ENCODE results near the gene GRIK3. TPM values are rescaled to one million over a fixed set of nuclear protein-coding genes. Genes with fewer than 3 reads are reported as not detected.

Gene GRIK3
- total RNA-seq, 2 experiments from 2014 or later: 16.3 to 55.0 TPM

DNA sequence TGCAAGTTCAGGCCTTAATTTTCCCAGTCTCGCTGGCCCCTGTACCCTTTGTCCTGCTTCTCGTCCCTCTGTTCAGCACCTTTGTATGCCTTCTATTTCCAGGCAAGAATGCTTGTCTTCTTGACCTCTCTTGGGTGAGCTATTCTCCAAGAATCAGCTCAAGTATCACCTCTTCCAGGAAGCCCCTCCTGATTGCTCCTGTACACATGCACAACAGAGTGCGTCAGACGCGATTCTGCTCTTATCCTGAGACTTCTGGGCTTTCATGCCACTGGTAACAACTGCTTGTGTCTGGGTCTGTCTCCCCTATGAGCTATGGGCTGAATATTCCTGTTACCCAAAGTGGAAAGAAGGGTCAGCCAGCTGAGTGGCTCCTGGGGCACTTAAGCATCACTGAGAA lies 170.8 kb downstream of the GRIK3 start:
- ChIA-PET POLR2A (interaction anchor here (0.8 kb wide), 2 partner anchors 13 to 89 kb away, joined by 3 to 4 read pairs; no protein-coding TSS in a partner anchor), CTCF (ENCODE audit: unreplicated experiment) (interaction anchor here (1.2 to 1.8 kb wide), 4 partner anchors 14 to 167 kb away, joined by 3 to 7 read pairs (median 4); no protein-coding TSS in a partner anchor)
- peaks cover 38% of the 10 kb centered on the region for H3K4me1 ChIP-seq (ENCODE audit: insufficient read depth, low read length, poor library complexity, severe bottlenecking)
- intact Hi-C loops (cut with micrococcal nuclease; ENCODE audit: unreplicated experiment): no loop called here
- TSS peak; percentile 38 for BruUV-seq (replicated peaks)
- DNase-seq (ENCODE audit: low spot score): no peak
- H2AFZ ChIP-seq (ENCODE audit: low read length): no peak overlapping the region
- no peak overlapping the region for H3K27ac ChIP-seq (ENCODE audit: low read depth, low read length, poor library complexity, severe bottlenecking)
- H3K36me3 ChIP-seq (ENCODE audit: insufficient read depth, low read length): peaks cover 7% of the 10 kb centered on the region
- no peaks in the 10 kb centered on the region for H3K79me2 ChIP-seq (ENCODE audit: insufficient read depth, low read depth, low read length)
- H3K4me2 ChIP-seq (ENCODE audit: low read length): no peak overlapping the region
- H3K9me3 ChIP-seq (ENCODE audit: low read length): no peaks in the 10 kb centered on the region
- TF ChIP-seq CTCF (conservative IDR thresholded peaks at IDR 0.05; ENCODE audit: low read length) (no peak), EZH2phosphoT487 (IDR thresholded peaks at IDR 0.05; ENCODE audit: borderline replicate concordance, low read depth, low read length) (no peak)
- H3K4me3 ChIP-seq (ENCODE audit: low read depth, low read length, poor library complexity, severe bottlenecking): no peak overlapping the region
- no peaks in the 10 kb centered on the region for H3K9me2 ChIP-seq (ENCODE audit: insufficient read depth, low read length)
- H4K20me1 ChIP-seq (ENCODE audit: insufficient read depth, low read length): no peaks in the 10 kb centered on the region

GRCh38 chr1:36863061-36863460 lies 171.3 kb downstream of the GRIK3 start:
- POLR2A ChIA-PET: interaction anchor here (0.8 kb wide), 1 partner anchor 14 kb away, joined by 4 read pairs; no protein-coding TSS in a partner anchor
- no peak overlapping the region for H3K27ac ChIP-seq (ENCODE audit: low read depth, low read length, poor library complexity, severe bottlenecking)

More at GRCh38 chr1:36863061-36863460, 171.3 kb downstream of the GRIK3 start:
- CTCF ChIA-PET (ENCODE audit: unreplicated experiment): interaction anchor here (1.2 to 1.8 kb wide), 4 partner anchors 14 to 168 kb away, joined by 3 to 7 read pairs (median 4); no protein-coding TSS in a partner anchor
- Histone ChIP-seq H3K36me3 (ENCODE audit: insufficient read depth, low read length) (peaks cover 7% of the 10 kb centered on the region), H3K4me1 (ENCODE audit: insufficient read depth, low read length, poor library complexity, severe bottlenecking) (peaks cover 38% of the 10 kb centered on the region), H3K4me3 (ENCODE audit: low read depth, low read length, poor library complexity, severe bottlenecking) (no peak overlapping the region), H3K9me2 (ENCODE audit: insufficient read depth, low read length) (no peaks in the 10 kb centered on the region), H2AFZ (ENCODE audit: low read length) (no peak overlapping the region), H3K9me3 (ENCODE audit: low read length) (no peaks in the 10 kb centered on the region), H3K4me2 (ENCODE audit: low read length) (no peak overlapping the region), H3K79me2 (ENCODE audit: insufficient read depth, low read depth, low read length) (no peaks in the 10 kb centered on the region), H4K20me1 (ENCODE audit: insufficient read depth, low read length) (no peaks in the 10 kb centered on the region)
- DNase-seq (ENCODE audit: low spot score): no peak
- BruUV-seq (replicated peaks): no TSS peak
- intact Hi-C loops (cut with micrococcal nuclease; ENCODE audit: unreplicated experiment): no loop called here
- TF ChIP-seq CTCF (conservative IDR thresholded peaks at IDR 0.05; ENCODE audit: low read length): no peak
- no peak for TF ChIP-seq EZH2phosphoT487 (IDR thresholded peaks at IDR 0.05; ENCODE audit: borderline replicate concordance, low read depth, low read length)

All from OCI-LY7 (cell line).